Measurements from ENCODE around the gene IP6K1. TPM values are rescaled to one million over a fixed set of nuclear protein-coding genes. Genes with fewer than 3 reads are reported as not detected.
"Not testable (repeated sequence)": the region's sequence is repeated elsewhere in the genome, so short reads cannot be mapped to it uniquely, and the experiment has no call there.

IP6K1 gene
- total and polyA plus RNA-seq, 5 donors from 2014 or later = 31.6 to 61.5 (median 32.6) TPM

- H3K4me3 Mint-ChIP-seq = peak overlapping the region in 3 of 4 donors; percentile 46 to 59 (median 46)
These were observed 4.7 kb downstream of the IP6K1 start for GRCh38 chr3:49781415-49782199.

GRCh38 chr3:49780975-49781365 lies 5.4 kb downstream of the IP6K1 start:
- H3K27me3 ChIP-seq (ENCODE audit: control insufficient read depth, insufficient read depth, low read length); DNase-seq; ATAC-seq (ENCODE audit: low read depth in 2 of 2); H3K27ac ChIP-seq (ENCODE audit: insufficient read depth, low read length, poor library complexity, severe bottlenecking); H3K27me3 Mint-ChIP-seq; H3K9me3 ChIP-seq (ENCODE audit: control insufficient read depth in 2 of 2, low read length in 2 of 2); H3K9me3 Mint-ChIP-seq: not testable (repeated sequence)
- Mint-ChIP-seq H3K27ac (peak overlapping the region in 2 of 3 donors; percentile 59 to 62), H3K36me3 (peaks cover 25% of the 10 kb centered on the region), H3K4me1 (peaks cover 11 to 70% (median 44%) of the 10 kb centered on the region in 4 donors), H3K4me3 (peak overlapping the region in 2 of 4 donors; percentile 46 to 53)
- Histone ChIP-seq H3K4me3 (ENCODE audit: low read depth, low read length) (peak overlapping the region; percentile 3), H3K36me3 (ENCODE audit: control insufficient read depth, insufficient read depth, low read length) (peaks cover 26% of the 10 kb centered on the region), H3K4me1 (ENCODE audit: control insufficient read depth, insufficient read depth, low read length, poor library complexity, severe bottlenecking) (peaks cover 40% of the 10 kb centered on the region)

More at GRCh38 chr3:49781415-49782199, 4.7 kb downstream of the IP6K1 start:
- Mint-ChIP-seq H3K4me1 (peaks cover 13 to 70% (median 43%) of the 10 kb centered on the region in 4 donors), H3K27me3 (peaks cover 3% of the 10 kb centered on the region), H3K36me3 (peaks cover 23% of the 10 kb centered on the region), H3K27ac (peak overlapping the region in 1 of 3 donors; percentile 59), H3K9me3 (no peaks in the 10 kb centered on the region)
- Histone ChIP-seq H3K4me1 (ENCODE audit: control insufficient read depth, insufficient read depth, low read length, poor library complexity, severe bottlenecking) (peaks cover 40% of the 10 kb centered on the region), H3K27me3 (ENCODE audit: control insufficient read depth, insufficient read depth, low read length) (no peaks in the 10 kb centered on the region), H3K27ac (ENCODE audit: insufficient read depth, low read length, poor library complexity, severe bottlenecking) (no peak overlapping the region), H3K4me3 (ENCODE audit: low read depth, low read length) (no peak overlapping the region), H3K9me3 (ENCODE audit: control insufficient read depth in 2 of 2, low read length in 2 of 2) (no peaks in the 10 kb centered on the region), H3K36me3 (ENCODE audit: control insufficient read depth, insufficient read depth, low read length) (peaks cover 25% of the 10 kb centered on the region)
- ATAC-seq (ENCODE audit: low read depth in 2 of 2) (no peak), DNase-seq (no peak)

- H3K36me3 Mint-ChIP-seq = peaks cover 20% of the 10 kb centered on the region
- Histone ChIP-seq H3K36me3 (ENCODE audit: control insufficient read depth, insufficient read depth, low read length) (peaks cover 32% of the 10 kb centered on the region), H3K9me3 (ENCODE audit: control insufficient read depth in 2 of 2, low read length in 2 of 2) (no peaks in the 10 kb centered on the region), H3K27me3 (ENCODE audit: control insufficient read depth, insufficient read depth, low read length) (no peaks in the 10 kb centered on the region), H3K4me3 (ENCODE audit: low read depth, low read length) (peak overlapping the region; percentile 3), H3K4me1 (ENCODE audit: control insufficient read depth, insufficient read depth, low read length, poor library complexity, severe bottlenecking) (peaks cover 38% of the 10 kb centered on the region), H3K27ac (ENCODE audit: insufficient read depth, low read length, poor library complexity, severe bottlenecking) (no peak overlapping the region)
- no peak for ATAC-seq (ENCODE audit: low read depth in 2 of 2)
- H3K27ac Mint-ChIP-seq = peak overlapping the region; percentile 62 to 78 (median 64)
- no peaks in the 10 kb centered on the region for H3K27me3 Mint-ChIP-seq
- DNase-seq = no peak
- peak overlapping the region; percentile 11 to 74 (median 50) for H3K4me3 Mint-ChIP-seq
- no peaks in the 10 kb centered on the region for H3K9me3 Mint-ChIP-seq
- H3K4me1 Mint-ChIP-seq = peaks cover 6 to 68% (median 40%) of the 10 kb centered on the region in 4 donors
These were observed 6.0 kb downstream of the IP6K1 start for GRCh38 chr3:49780080-49780974.

GRCh38 chr3:49779358-49780079 lies 6.8 kb downstream of the IP6K1 start:
- H3K4me1 Mint-ChIP-seq = peaks cover 11 to 68% (median 38%) of the 10 kb centered on the region in 4 donors
- DNase-seq (no peak), ATAC-seq (ENCODE audit: low read depth in 2 of 2) (no peak)
- peaks cover 15% of the 10 kb centered on the region for H3K36me3 Mint-ChIP-seq
- no peaks in the 10 kb centered on the region for H3K9me3 ChIP-seq (ENCODE audit: control insufficient read depth in 2 of 2, low read length in 2 of 2)
- peaks cover 37% of the 10 kb centered on the region for H3K36me3 ChIP-seq (ENCODE audit: control insufficient read depth, insufficient read depth, low read length)
- no peaks in the 10 kb centered on the region for H3K9me3 Mint-ChIP-seq
- H3K27ac Mint-ChIP-seq = peak overlapping the region in 2 of 3 donors; percentile 2 to 78
- no peaks in the 10 kb centered on the region for H3K27me3 ChIP-seq (ENCODE audit: control insufficient read depth, insufficient read depth, low read length)
- H3K4me3 ChIP-seq (ENCODE audit: low read depth, low read length) = no peak overlapping the region
- peak overlapping the region in 3 of 4 donors; percentile 22 to 53 (median 46) for H3K4me3 Mint-ChIP-seq
- H3K27ac ChIP-seq (ENCODE audit: insufficient read depth, low read length, poor library complexity, severe bottlenecking) = no peak overlapping the region
- no peaks in the 10 kb centered on the region for H3K27me3 Mint-ChIP-seq
- peaks cover 36% of the 10 kb centered on the region for H3K4me1 ChIP-seq (ENCODE audit: control insufficient read depth, insufficient read depth, low read length, poor library complexity, severe bottlenecking)

GRCh38 chr3:49776101-49776500 lies 10.2 kb downstream of the IP6K1 start:
- H3K9me3 Mint-ChIP-seq; ATAC-seq (ENCODE audit: low read depth in 2 of 2): not testable (repeated sequence)

GRCh38 chr3:49775538-49775937 lies 10.8 kb downstream of the IP6K1 start:
- Mint-ChIP-seq H3K9me3 (no peaks in the 10 kb centered on the region), H3K27me3 (no peaks in the 10 kb centered on the region), H3K4me1 (peaks cover 14 to 57% (median 36%) of the 10 kb centered on the region in 4 donors), H3K4me3 (no peak overlapping the region), H3K27ac (peak overlapping the region in 1 of 3 donors; percentile 47), H3K36me3 (peaks cover 8% of the 10 kb centered on the region)
- ATAC-seq (ENCODE audit: low read depth in 2 of 2) (no peak), DNase-seq (no peak)
- H3K9me3 ChIP-seq (ENCODE audit: control insufficient read depth in 2 of 2, low read length in 2 of 2) = no peaks in the 10 kb centered on the region
- H3K27me3 ChIP-seq (ENCODE audit: control insufficient read depth, insufficient read depth, low read length) = no peaks in the 10 kb centered on the region
- H3K27ac ChIP-seq (ENCODE audit: insufficient read depth, low read length, poor library complexity, severe bottlenecking) = no peak overlapping the region
- no peak overlapping the region for H3K4me3 ChIP-seq (ENCODE audit: low read depth, low read length)
- peaks cover 27% of the 10 kb centered on the region for H3K36me3 ChIP-seq (ENCODE audit: control insufficient read depth, insufficient read depth, low read length)
- H3K4me1 ChIP-seq (ENCODE audit: control insufficient read depth, insufficient read depth, low read length, poor library complexity, severe bottlenecking) = peaks cover 19% of the 10 kb centered on the region

More at GRCh38 chr3:49776101-49776500, 10.2 kb downstream of the IP6K1 start:
- H3K36me3 Mint-ChIP-seq; DNase-seq; H3K27ac ChIP-seq (ENCODE audit: insufficient read depth, low read length, poor library complexity, severe bottlenecking); H3K9me3 ChIP-seq (ENCODE audit: control insufficient read depth in 2 of 2, low read length in 2 of 2); H3K27me3 Mint-ChIP-seq; H3K27ac Mint-ChIP-seq; H3K27me3 ChIP-seq (ENCODE audit: control insufficient read depth, insufficient read depth, low read length); H3K4me3 ChIP-seq (ENCODE audit: low read depth, low read length): not testable (repeated sequence)
- H3K4me1 Mint-ChIP-seq = peaks cover 14 to 60% (median 39%) of the 10 kb centered on the region in 4 donors
- Histone ChIP-seq H3K36me3 (ENCODE audit: control insufficient read depth, insufficient read depth, low read length) (peaks cover 25% of the 10 kb centered on the region), H3K4me1 (ENCODE audit: control insufficient read depth, insufficient read depth, low read length, poor library complexity, severe bottlenecking) (peaks cover 25% of the 10 kb centered on the region)
- peak overlapping the region in 1 of 4 donors; percentile 22 for H3K4me3 Mint-ChIP-seq

- Mint-ChIP-seq H3K4me3 (no peak overlapping the region), H3K27ac (no peak overlapping the region), H3K27me3 (no peaks in the 10 kb centered on the region), H3K36me3 (peaks cover 19% of the 10 kb centered on the region), H3K9me3 (no peaks in the 10 kb centered on the region), H3K4me1 (peaks cover 22 to 60% (median 35%) of the 10 kb centered on the region in 4 donors)
- peaks cover 11% of the 10 kb centered on the region for H3K4me1 ChIP-seq (ENCODE audit: control insufficient read depth, insufficient read depth, low read length, poor library complexity, severe bottlenecking)
- no peak overlapping the region for H3K4me3 ChIP-seq (ENCODE audit: low read depth, low read length)
- H3K36me3 ChIP-seq (ENCODE audit: control insufficient read depth, insufficient read depth, low read length) = peaks cover 33% of the 10 kb centered on the region
- no peak overlapping the region for H3K27ac ChIP-seq (ENCODE audit: insufficient read depth, low read length, poor library complexity, severe bottlenecking)
- ATAC-seq (ENCODE audit: low read depth in 2 of 2) (no peak), DNase-seq (no peak)
- H3K9me3 ChIP-seq (ENCODE audit: control insufficient read depth in 2 of 2, low read length in 2 of 2) = no peaks in the 10 kb centered on the region
- no peaks in the 10 kb centered on the region for H3K27me3 ChIP-seq (ENCODE audit: control insufficient read depth, insufficient read depth, low read length)
These were observed 13.6 kb downstream of the IP6K1 start for GRCh38 chr3:49772703-49773102.
